K562 (cell line): Measurements from ENCODE around the gene NHSL2. TPM values are rescaled to one million over a fixed set of nuclear protein-coding genes. Genes with fewer than 3 reads are reported as not detected.
A peak's percentile ranks its signal among the peaks of the same experiment; 100 is the strongest.

Experiments
- ATF7 ChIP-seq: fragments of 450-650 bp; IDR thresholded peaks from 2 replicates; pipeline ENCODE4 v1.7.1; 2014; ENCODE audit warnings: mild to moderate bottlenecking, moderate library complexity
- ESRRA ChIP-seq: fragments of 450-650 bp; IDR thresholded peaks from 2 replicates; pipeline ENCODE4 v1.6.1; 2014; ENCODE audit warnings: low read depth, mild to moderate bottlenecking, moderate library complexity, borderline replicate concordance
- HDAC3 ChIP-seq: fragments of 450-650 bp; IDR thresholded peaks from 2 replicates; pipeline ENCODE4 v1.6.1; 2018; ENCODE audit warnings: borderline replicate concordance, mild to moderate bottlenecking, moderate library complexity; ENCODE audit not compliant: partially characterized antibody
- HDGF ChIP-seq: fragments of 450-650 bp; IDR thresholded peaks from 2 replicates; pipeline ENCODE4 v1.6.1; 2016
- KDM2B ChIP-seq: fragments of 250-450 bp; sonication (Bioruptor Pico); IDR thresholded peaks from 2 replicates; pipeline ENCODE4 v1.8.0; 2021; ENCODE audit warnings: mild to moderate bottlenecking, moderate library complexity
- MAFK ChIP-seq: IDR thresholded peaks from 2 replicates; pipeline ENCODE4 v1.6.1; 2011; ENCODE audit warnings: low read length, improper control_type of control experiment
- MNT ChIP-seq, 2 experiments: fragments of 450-650 bp; conservative IDR thresholded peaks; 2 replicates each; pipeline ENCODE4 v1.6.1; 2017; ENCODE audit warnings: mild to moderate bottlenecking in 2 of 2, moderate library complexity in 2 of 2
- NFE2 ChIP-seq: IDR thresholded peaks from 2 replicates; pipeline ENCODE4 v1.6.1; 2014; ENCODE audit warnings: antibody characterized with exemption, low read depth
- NFRKB ChIP-seq: fragments of 450-650 bp; IDR thresholded peaks from 2 replicates; pipeline ENCODE4 v1.6.1; 2016; ENCODE audit warnings: low read depth
- NR2C2 ChIP-seq, 2 experiments: fragments of 200-800 bp in 1 of 2; sonication (Bioruptor generic) in 1 of 2; sonication (generic) in 1 of 2; formaldehyde crosslinking in 1 of 2; IDR thresholded peaks; 2 replicates each; pipeline versions ENCODE4 v1.6.1 to v1.8.0; 2016 to 2022; ENCODE audit warnings: mild to moderate bottlenecking in 1 of 2, missing compliant biosample characterization in 1 of 2, missing genetic modification characterization in 1 of 2, missing genetic modification reagents in 1 of 2
- PRMT5 ChIP-seq: sonication (generic); formaldehyde crosslinking; IDR thresholded peaks from 2 replicates; pipeline ENCODE4 v1.5.0; 2020; ENCODE audit warnings: missing genetic modification reagents
- PYGO2 ChIP-seq: fragments of 450-650 bp; IDR thresholded peaks from 2 replicates; pipeline ENCODE4 v1.6.1; 2016; ENCODE audit warnings: mild to moderate bottlenecking, missing genetic modification characterization, moderate library complexity, missing compliant biosample characterization
- RBM22 ChIP-seq: fragments of 200-400 bp; formaldehyde crosslinking; IDR thresholded peaks from 2 replicates; pipeline ENCODE4 v1.6.1; 2018; ENCODE audit warnings: low read length, low read depth; ENCODE audit not compliant: poor library complexity, severe bottlenecking
- RBM34 ChIP-seq: fragments of 200-400 bp; formaldehyde crosslinking; IDR thresholded peaks from 2 replicates; pipeline ENCODE4 v1.6.1; 2018; ENCODE audit warnings: low read length, borderline replicate concordance; ENCODE audit not compliant: insufficient read depth
- SFPQ ChIP-seq: fragments of 200-400 bp; formaldehyde crosslinking; IDR thresholded peaks from 2 replicates; pipeline ENCODE4 v1.6.1; 2017; ENCODE audit warnings: mild to moderate bottlenecking, low read depth, low read length, moderate library complexity
- TEAD4 ChIP-seq, 2 experiments: sonication (generic) in 1 of 2; formaldehyde crosslinking in 1 of 2; IDR thresholded peaks; 2 replicates each; pipeline versions ENCODE4 v1.6.1 to v1.8.0; 2012 to 2022; ENCODE audit warnings: borderline replicate concordance in 1 of 2, inconsistent platforms in 1 of 2, low read length in 1 of 2, mild to moderate bottlenecking in 1 of 2, missing genetic modification reagents in 1 of 2
- ZFP91 ChIP-seq: sonication (generic); formaldehyde crosslinking; IDR thresholded peaks from 2 replicates; pipeline ENCODE4 v1.8.0; 2022; ENCODE audit warnings: mild to moderate bottlenecking, missing genetic modification reagents
- ZNF354B ChIP-seq: fragments of 250-450 bp; sonication (Bioruptor Pico); IDR thresholded peaks from 2 replicates; pipeline ENCODE4 v1.4.0; 2020
- ZNF639 ChIP-seq, 2 experiments: fragments of 200-800 bp in 1 of 2; sonication (Bioruptor generic) in 1 of 2; sonication (generic) in 1 of 2; formaldehyde crosslinking in 1 of 2; IDR thresholded peaks in 1 of 2; conservative IDR thresholded peaks in 1 of 2; 2 replicates each; pipeline versions ENCODE4 v1.5.0 to v1.6.1; 2016 to 2020; ENCODE audit warnings: missing compliant biosample characterization in 1 of 2, missing genetic modification characterization in 1 of 2, missing genetic modification reagents in 1 of 2
- polyA plus RNA-seq, 8 experiments: library from polyadenylated mRNA; depleted of rRNA in 4 of 8; stranded (reverse) in 5 of 8; unstranded in 3 of 8; fragments of >200 nt; fragmentation: Nextera tagmentation in 2 of 8; fragmentation: Illumina TruSeq in 1 of 8; extraction: Ambion mirVana in 2 of 8; extraction: Trizol in 1 of 8; gene quantifications; 2 replicates each; pipeline versions ENCODE4 v1.2.1 to v1.2.3, GENCODE V29; 2011 to 2014; ENCODE audit warnings: inconsistent platforms in 1 of 8, missing spikeins in 1 of 8
- total RNA-seq, 7 experiments: library from RNA; depleted of rRNA in 6 of 7; stranded (reverse); fragments of >200 nt in 6 of 7; fragmentation: Illumina TruSeq in 2 of 7; extraction: Trizol in 2 of 7; gene quantifications; 2 replicates each; pipeline versions ENCODE4 v1.2.1 to v1.2.3, GENCODE V29; 2011 to 2021; ENCODE audit warnings: low replicate concordance in 1 of 7

The NHSL2 gene
- total and polyA plus RNA-seq, 9 of the 15 experiments (the other 6 are each of a cell fraction or from before 2014, with no cell fraction given), result 0.02 TPM; not detected in 8

- TF ChIP-seq MNT (conservative IDR thresholded peaks at IDR 0.05) (peak; percentile 32 to 40; a peak in 3 of 4 replicates), PRMT5 (CRISPR knock-in tag) (no peak), NFRKB (no peak; the same call in 1 of the 2 replicates), ZFP91 (CRISPR knock-in tag) (no peak), TEAD4 (IDR thresholded peaks at IDR 0.05; ENCODE audit: low read length) (no peak), TEAD4 (CRISPR knock-in tag; IDR thresholded peaks at IDR 0.05; ENCODE audit: borderline replicate concordance) (no peak), ZNF639 (CRISPR knock-in tag; conservative IDR thresholded peaks at IDR 0.05 in 1 of 2, IDR thresholded peaks at IDR 0.05 in 1 of 2) (no peak), HDAC3 (no peak), ESRRA (no peak; the same call in 1 of the 2 replicates), MAFK (no peak), SFPQ (no peak), HDGF (no peak), RBM22 (no peak), RBM34 (no peak), KDM2B (no peak), ATF7 (peak; percentile 25; the same call in 1 of the 2 replicates), NFE2 (peak; percentile 88), PYGO2 (tag) (no peak), NR2C2 (CRISPR knock-in tag; IDR thresholded peaks at IDR 0.05) (peak; percentile 92), NR2C2 (tag; IDR thresholded peaks at IDR 0.05) (peak; percentile 99), ZNF354B (CRISPR knock-in tag) (no peak)
Measured at GRCh38 chrX:72181178-72182125, 270.8 kb downstream of the NHSL2 start, which contains the start of gene PIN4 (continued).
